Fibroblast of lung (primary cell): ENCODE data around the gene AQP1. TPM values are rescaled to one million over a fixed set of nuclear protein-coding genes. Genes with fewer than 3 reads are reported as not detected.

Experiments used
- DNase-seq, 2 donors: peaks; one replicate each; pipeline versions ENCODE4 v3.0.0 to v3.0.0-alpha.2; 2010; ENCODE audit warnings: low read depth in 2 of 2
- H2AFZ ChIP-seq: 2 replicates; pipeline ENCODE4 v1.5.1; 2012; ENCODE audit warnings: low read length, control low read depth, inconsistent platforms
- H3K27ac ChIP-seq: 2 replicates; pipeline ENCODE4 v1.5.1; 2011; ENCODE audit warnings: low read length, control low read depth; ENCODE audit not compliant: insufficient read depth
- H3K27me3 ChIP-seq: 2 replicates; pipeline ENCODE4 v1.5.1; 2011; ENCODE audit warnings: mild to moderate bottlenecking, low read length; ENCODE audit not compliant: control insufficient read depth, insufficient read depth
- H3K36me3 ChIP-seq: 2 replicates; pipeline ENCODE4 v1.5.1; 2011; ENCODE audit warnings: low read length; ENCODE audit not compliant: control insufficient read depth, insufficient read depth
- H3K4me1 ChIP-seq: 2 replicates; pipeline ENCODE4 v1.5.1; 2011; ENCODE audit warnings: low read length; ENCODE audit not compliant: control insufficient read depth, insufficient read depth; ENCODE audit errors: extremely low read depth
- H3K4me2 ChIP-seq: 2 replicates; pipeline ENCODE4 v1.5.1; 2011; ENCODE audit warnings: low read length, control low read depth; ENCODE audit not compliant: insufficient read depth; ENCODE audit errors: extremely low read depth
- H3K4me3 ChIP-seq, 4 experiments: fragments of 200-600 bp in 1 of 4; sonication (generic) in 1 of 4; replicated peaks in 1 of 4; 2 replicates each; pipeline ENCODE4 v1.5.1; 2011 to 2016; ENCODE audit warnings: low read length in 4 of 4, low read depth in 3 of 4, mild to moderate bottlenecking in 3 of 4, control low read depth in 2 of 4, inconsistent platforms in 1 of 4, mixed read lengths in 1 of 4; ENCODE audit not compliant: insufficient read depth in 1 of 4; ENCODE audit errors: control extremely low read depth in 1 of 4
- H3K79me2 ChIP-seq: 2 replicates; pipeline ENCODE4 v1.5.1; 2012; ENCODE audit warnings: mild to moderate bottlenecking, low read length, inconsistent platforms; ENCODE audit not compliant: control insufficient read depth, insufficient read depth
- H3K9ac ChIP-seq: 2 replicates; pipeline ENCODE4 v1.5.1; 2011; ENCODE audit warnings: mild to moderate bottlenecking, low read length, control low read depth; ENCODE audit not compliant: insufficient read depth
- H3K9me3 ChIP-seq: 2 replicates; pipeline ENCODE4 v1.5.1; 2012; ENCODE audit warnings: low read depth, low read length; ENCODE audit not compliant: control insufficient read depth, insufficient read depth
- H4K20me1 ChIP-seq: 2 replicates; pipeline ENCODE4 v1.5.1; 2011; ENCODE audit warnings: low read length; ENCODE audit not compliant: control insufficient read depth, insufficient read depth; ENCODE audit errors: extremely low read depth
- EZH2 ChIP-seq: IDR thresholded peaks from 2 replicates; pipeline ENCODE4 v1.5.1; 2012; ENCODE audit warnings: low read length, control low read depth, mild to moderate bottlenecking; ENCODE audit errors: missing control alignments
- polyA plus RNA-seq, 2 donors: library from polyadenylated mRNA; depleted of rRNA in 1 of 2; stranded (reverse) in 1 of 2; unstranded in 1 of 2; fragments of >200 nt; gene quantifications; 2 replicates each; pipeline ENCODE4 v1.2.1, GENCODE V29; 2011 to 2012; ENCODE audit warnings: missing spikeins in 1 of 2
- total RNA-seq: library from RNA; depleted of rRNA; stranded (reverse); fragments of >200 nt; gene quantifications from 2 replicates; pipeline ENCODE4 v1.2.1, GENCODE V29; 2014
- TF ChIP-seq, protein P1 (sequence below), 2 donors: IDR thresholded peaks in 1 of 2; conservative IDR thresholded peaks in 1 of 2; 1 replicate in 1 of 2; 2 replicates in 1 of 2; pipeline ENCODE4 v1.5.1; 2011 to 2012; ENCODE audit warnings: low read length in 2 of 2, control low read depth in 1 of 2, inconsistent platforms in 1 of 2, low read depth in 1 of 2, mild to moderate bottlenecking in 1 of 2

Gene AQP1
- total and polyA plus RNA-seq, 2 donors (not counting 1 experiment from before 2014, with no cell fraction given), result 13.0 to 44.6 TPM

DNA sequence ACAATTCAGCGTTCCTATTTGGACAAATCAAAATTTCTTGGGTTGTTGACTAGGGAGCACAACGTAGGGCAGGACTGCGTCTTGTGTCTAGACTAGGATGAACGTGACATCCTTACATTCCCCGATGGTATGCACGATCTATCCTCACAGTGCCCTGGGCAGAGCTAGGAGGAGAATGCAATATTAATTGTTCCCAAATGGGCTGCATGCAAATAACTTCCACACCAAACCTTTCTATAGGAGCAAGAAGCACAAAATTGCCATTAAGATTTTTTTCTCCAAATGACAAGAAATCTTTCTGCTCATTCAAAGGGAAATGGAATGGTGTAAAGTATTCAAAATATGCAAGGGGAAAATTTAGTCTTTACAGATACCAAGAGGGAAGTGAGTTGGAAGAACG, 21.4 kb upstream of the AQP1 start:
- Histone ChIP-seq H3K27me3 (no peaks in the 10 kb centered on the region), H3K9ac (no peak overlapping the region), H3K9me3 (no peaks in the 10 kb centered on the region), H3K4me1 (peaks cover 22% of the 10 kb centered on the region), H4K20me1 (no peaks in the 10 kb centered on the region), H3K27ac (no peak overlapping the region), H3K4me2 (no peak overlapping the region), H3K36me3 (no peaks in the 10 kb centered on the region), H3K4me3 (no peak overlapping the region), H3K79me2 (no peaks in the 10 kb centered on the region), H2AFZ (no peak overlapping the region)
- no peak for TF ChIP-seq EZH2
- TF ChIP-seq, protein P1, sequence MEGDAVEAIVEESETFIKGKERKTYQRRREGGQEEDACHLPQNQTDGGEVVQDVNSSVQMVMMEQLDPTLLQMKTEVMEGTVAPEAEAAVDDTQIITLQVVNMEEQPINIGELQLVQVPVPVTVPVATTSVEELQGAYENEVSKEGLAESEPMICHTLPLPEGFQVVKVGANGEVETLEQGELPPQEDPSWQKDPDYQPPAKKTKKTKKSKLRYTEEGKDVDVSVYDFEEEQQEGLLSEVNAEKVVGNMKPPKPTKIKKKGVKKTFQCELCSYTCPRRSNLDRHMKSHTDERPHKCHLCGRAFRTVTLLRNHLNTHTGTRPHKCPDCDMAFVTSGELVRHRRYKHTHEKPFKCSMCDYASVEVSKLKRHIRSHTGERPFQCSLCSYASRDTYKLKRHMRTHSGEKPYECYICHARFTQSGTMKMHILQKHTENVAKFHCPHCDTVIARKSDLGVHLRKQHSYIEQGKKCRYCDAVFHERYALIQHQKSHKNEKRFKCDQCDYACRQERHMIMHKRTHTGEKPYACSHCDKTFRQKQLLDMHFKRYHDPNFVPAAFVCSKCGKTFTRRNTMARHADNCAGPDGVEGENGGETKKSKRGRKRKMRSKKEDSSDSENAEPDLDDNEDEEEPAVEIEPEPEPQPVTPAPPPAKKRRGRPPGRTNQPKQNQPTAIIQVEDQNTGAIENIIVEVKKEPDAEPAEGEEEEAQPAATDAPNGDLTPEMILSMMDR (conservative IDR thresholded peaks at IDR 0.05 in 1 of 2, IDR thresholded peaks at IDR 0.05 in 1 of 2; ENCODE audit: low read depth in 1 of 2, low read length in 2 of 2), result no peak
- DNase-seq, result no peak

- H3K79me2 ChIP-seq, result no peaks in the 10 kb centered on the region
- H3K4me3 ChIP-seq, result no peak overlapping the region
- no peaks in the 10 kb centered on the region for H3K9me3 ChIP-seq
- H3K4me2 ChIP-seq, result no peak overlapping the region
- DNase-seq, result peak; percentile 43 to 78
- no peak for TF ChIP-seq EZH2
- TF ChIP-seq, protein P1 (conservative IDR thresholded peaks at IDR 0.05 in 1 of 2, IDR thresholded peaks at IDR 0.05 in 1 of 2; ENCODE audit: low read depth in 1 of 2, low read length in 2 of 2), result no peak
- peaks cover 16% of the 10 kb centered on the region for H3K4me1 ChIP-seq
- no peaks in the 10 kb centered on the region for H3K36me3 ChIP-seq
- H3K27me3 ChIP-seq, result no peaks in the 10 kb centered on the region
- no peaks in the 10 kb centered on the region for H4K20me1 ChIP-seq
- no peak overlapping the region for H2AFZ ChIP-seq
- H3K27ac ChIP-seq, result no peak overlapping the region
- H3K9ac ChIP-seq, result no peak overlapping the region
Observed at GRCh38 chr7:30893357-30893756, 18.3 kb upstream of the AQP1 start.

GRCh38 chr7:30894009-30894408, 17.6 kb upstream of the AQP1 start:
- H3K27me3 ChIP-seq, result no peaks in the 10 kb centered on the region
- H3K36me3 ChIP-seq, result no peaks in the 10 kb centered on the region
- H3K4me3 ChIP-seq, result no peak overlapping the region
- H3K4me1 ChIP-seq, result peaks cover 14% of the 10 kb centered on the region
- DNase-seq, result no peak
- H3K4me2 ChIP-seq, result no peak overlapping the region
- TF ChIP-seq, protein P1 (conservative IDR thresholded peaks at IDR 0.05 in 1 of 2, IDR thresholded peaks at IDR 0.05 in 1 of 2; ENCODE audit: low read depth in 1 of 2, low read length in 2 of 2), result no peak
- no peak for TF ChIP-seq EZH2
- H3K9me3 ChIP-seq, result no peaks in the 10 kb centered on the region
- no peaks in the 10 kb centered on the region for H3K79me2 ChIP-seq
- no peak overlapping the region for H2AFZ ChIP-seq
- H4K20me1 ChIP-seq, result no peaks in the 10 kb centered on the region
- no peak overlapping the region for H3K27ac ChIP-seq
- H3K9ac ChIP-seq, result no peak overlapping the region
